Measurements from ENCODE around the gene ZKSCAN7. TPM values are rescaled to one million over a fixed set of nuclear protein-coding genes. Genes with fewer than 3 reads are reported as not detected.

ZKSCAN7 gene
- total RNA-seq, 1 donor from 2014 or later: 0.79 TPM

- Mint-ChIP-seq H3K9me3 (peaks cover 43% of the 10 kb centered on the region), H3K27me3 (peaks cover 13% of the 10 kb centered on the region), H3K4me1 (no peaks in the 10 kb centered on the region), H3K27ac (no peak within 1 kb of the TSS), H3K36me3 (ENCODE audit: low read depth) (no peaks in the 10 kb centered on the region), H3K4me3 (peak within 1 kb of the TSS; percentile 7)
- intact Hi-C loops (cut with micrococcal nuclease): no loop called here
- DNase-seq: no peak
Observed at GRCh38 chr3:44584646-44585501, 29.9 kb downstream of the ZKSCAN7 start, which contains the start of gene ZNF660. TSS of gene ZNF660 (plus strand) at chr3:44584964. CDS start at chr3:44594194, 9,230 bp downstream.

GRCh38 chr3:44596621-44597020, 41.6 kb downstream of the ZKSCAN7 start:
- Mint-ChIP-seq H3K9me3 (peaks cover 27% of the 10 kb centered on the region), H3K27me3 (no peaks in the 10 kb centered on the region), H3K4me1 (no peaks in the 10 kb centered on the region), H3K36me3 (ENCODE audit: low read depth) (no peaks in the 10 kb centered on the region), H3K27ac (no peak overlapping the region), H3K4me3 (no peak overlapping the region)
- no peak for DNase-seq
- intact Hi-C loops (cut with micrococcal nuclease): no loop called here

- intact Hi-C loops (cut with micrococcal nuclease): no loop called here
- Mint-ChIP-seq H3K4me3 (no peak overlapping the region), H3K36me3 (ENCODE audit: low read depth) (no peaks in the 10 kb centered on the region), H3K4me1 (no peaks in the 10 kb centered on the region), H3K27me3 (no peaks in the 10 kb centered on the region), H3K27ac (no peak overlapping the region), H3K9me3 (peaks cover 12% of the 10 kb centered on the region)
- no peak for DNase-seq
Observed at GRCh38 chr3:44601749-44602148, 46.8 kb downstream of the ZKSCAN7 start.

GRCh38 chr3:44612678-44613077, 57.7 kb downstream of the ZKSCAN7 start:
- H3K36me3 Mint-ChIP-seq (ENCODE audit: low read depth): no peaks in the 10 kb centered on the region
- H3K4me1 Mint-ChIP-seq: no peaks in the 10 kb centered on the region
- H3K27me3 Mint-ChIP-seq: no peaks in the 10 kb centered on the region
- no peak overlapping the region for H3K4me3 Mint-ChIP-seq
- DNase-seq: no peak
- H3K9me3 Mint-ChIP-seq: peaks cover 17% of the 10 kb centered on the region
- intact Hi-C loops (cut with micrococcal nuclease): no loop called here
- H3K27ac Mint-ChIP-seq: no peak overlapping the region

Other genes starting within 250 kb of the ZKSCAN7 start
- 14.3 and 14.6 TPM in 2 replicates for gene TCAIM, start 216.4 kb upstream of the ZKSCAN7 start, total RNA-seq
- gene ZNF445, start 77.5 kb upstream of the ZKSCAN7 start, total RNA-seq: 17.7 and 19.8 TPM in 2 replicates
- 0.17 and 0.30 TPM in 2 replicates for gene ZNF660, start 29.8 kb downstream of the ZKSCAN7 start, total RNA-seq
- 10.5 and 10.7 TPM in 2 replicates for gene ZNF197, start 69.8 kb downstream of the ZKSCAN7 start, total RNA-seq
- 4.7 and 4.8 TPM in 2 replicates for gene ZNF35, start 93.5 kb downstream of the ZKSCAN7 start, total RNA-seq
- gene ZNF502, start 157.5 kb downstream of the ZKSCAN7 start, total RNA-seq: 0.47 and 0.82 TPM in 2 replicates
- gene ZNF501, start 174.4 kb downstream of the ZKSCAN7 start, total RNA-seq: 1.1 and 1.4 TPM in 2 replicates
- gene KIAA1143, start 206.4 kb downstream of the ZKSCAN7 start, total RNA-seq: 40.7 and 47.4 TPM in 2 replicates
- gene KIF15, start 206.6 kb downstream of the ZKSCAN7 start, total RNA-seq: 26.5 and 28.3 TPM in 2 replicates

Data from activated CD4-positive, alpha-beta T cell treated with anti-CD3 and anti-CD28 coated beads, Interleukin-2, amount 10 ng/mL, durations not matched to agents 24 days and 14 days (primary cell).